NCI-H187 treated with DMSO at 0.1 percent for 48 hours (cell line): ENCODE measurements around the gene KDELR3.
A peak's percentile ranks its signal among the peaks of the same experiment; 100 is the strongest.

Experiments used
- DNase-seq: peaks from one replicate; lab custom pipeline; 2025; lab: John Stamatoyannopoulos, UW

The KDELR3 gene

DNA sequence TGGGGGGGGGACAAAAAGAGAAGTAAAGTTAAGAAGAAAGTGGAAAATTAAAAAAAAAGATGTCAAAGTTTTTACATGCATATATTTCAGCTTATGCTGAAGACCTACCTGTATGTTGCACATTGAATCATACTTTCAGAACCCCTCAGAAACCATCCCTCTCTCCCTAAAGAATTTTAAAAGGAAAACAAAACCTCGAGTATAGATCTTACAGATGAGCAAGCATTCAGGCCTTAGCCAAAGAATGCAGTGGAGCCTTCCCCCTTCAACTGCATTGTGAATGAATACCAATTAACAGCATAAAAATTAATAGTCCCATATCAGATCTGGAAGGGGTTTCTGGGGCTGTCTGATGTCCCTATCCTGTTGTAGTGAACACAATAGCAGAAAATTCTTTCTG lies 16.3 kb downstream of the KDELR3 start:
- DNase-seq = no peak

DNA sequence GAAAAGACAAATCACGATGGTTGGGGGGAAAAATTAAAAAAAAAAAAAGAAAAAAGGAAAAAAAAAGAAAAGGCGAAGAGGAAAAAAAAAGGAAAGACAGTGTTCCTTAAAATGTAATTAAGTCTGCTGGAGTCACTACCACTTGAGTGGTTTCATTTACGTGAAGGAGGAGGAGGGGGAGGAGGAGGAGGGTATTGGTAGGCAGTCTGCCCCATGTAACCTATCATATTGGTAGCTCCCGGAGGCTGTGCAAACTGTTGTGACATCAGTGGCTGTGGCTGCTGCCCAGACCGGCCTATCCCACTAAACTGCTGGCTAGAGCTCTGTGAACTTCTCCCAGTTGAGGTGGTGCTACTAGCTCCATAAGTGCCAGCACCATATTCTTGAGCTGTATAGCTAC lies 17.9 kb downstream of the KDELR3 start:
- DNase-seq = no peak

DNA sequence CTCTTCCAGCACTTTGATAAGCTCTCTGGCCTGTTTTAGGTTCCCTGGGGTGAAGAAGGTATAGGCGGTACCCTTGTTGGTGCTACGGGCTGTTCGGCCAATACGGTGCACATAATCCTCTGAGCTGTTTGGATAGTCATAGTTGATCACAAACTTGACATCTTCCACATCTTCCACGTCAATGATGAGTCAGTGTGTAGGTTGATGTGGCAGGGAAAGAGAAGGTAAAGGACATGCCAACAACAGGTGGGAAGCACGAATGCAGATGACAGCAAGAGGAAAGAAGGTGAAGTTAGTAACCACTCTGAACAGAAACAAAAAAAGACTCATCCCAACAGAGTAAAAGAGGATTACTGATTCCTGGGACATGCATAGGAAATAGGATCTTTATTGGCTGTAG lies 20.1 kb downstream of the KDELR3 start:
- DNase-seq = no peak

DNA sequence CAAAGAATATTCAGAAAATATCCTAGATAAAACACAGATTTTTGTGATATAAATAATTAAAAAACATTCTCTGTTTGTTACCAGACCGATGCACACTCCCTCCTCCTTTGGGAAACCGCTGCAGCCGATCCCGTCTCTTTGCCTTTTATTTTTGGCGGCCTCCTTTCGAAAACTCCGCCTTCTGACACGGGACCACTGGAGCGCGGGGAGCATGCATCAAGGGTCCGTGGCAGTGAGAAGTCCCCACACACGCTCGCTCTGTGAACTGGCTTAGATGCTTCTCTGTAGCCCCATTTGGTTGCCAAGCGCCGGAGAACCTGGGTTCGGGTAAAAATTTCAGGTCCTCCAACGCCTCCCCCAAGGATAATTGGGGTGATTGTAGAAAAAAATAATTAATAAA lies 21.2 kb downstream of the KDELR3 start:
- DNase-seq = no peak

DNA sequence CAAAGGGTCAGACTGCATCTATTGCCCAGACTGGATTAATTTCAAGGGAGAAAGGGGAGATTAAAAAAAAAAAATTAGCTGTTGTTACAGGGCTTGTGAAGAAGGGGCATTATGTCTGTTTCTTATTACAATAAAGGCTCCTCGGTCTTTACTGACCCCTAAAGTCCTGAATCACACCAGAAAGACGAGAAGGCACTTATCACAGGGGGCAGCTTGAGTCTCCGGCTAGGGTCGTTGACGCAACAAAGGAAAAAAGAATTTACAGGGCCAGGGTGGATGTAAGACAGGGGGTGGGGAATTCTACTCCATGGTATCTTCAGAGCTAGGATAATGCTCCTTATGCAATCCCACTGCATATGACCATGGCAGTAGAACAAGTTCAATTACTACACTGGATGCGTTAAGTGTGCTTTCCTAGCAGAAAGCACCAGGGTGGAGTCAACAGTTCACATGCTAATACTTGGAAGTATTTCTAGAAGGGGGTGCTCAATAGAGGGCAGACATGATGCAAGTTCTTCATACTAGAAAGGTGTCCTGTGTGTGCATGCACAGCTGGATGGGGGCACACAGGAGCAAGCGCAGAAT lies 21.8 kb downstream of the KDELR3 start:
- no peak for DNase-seq

DNA sequence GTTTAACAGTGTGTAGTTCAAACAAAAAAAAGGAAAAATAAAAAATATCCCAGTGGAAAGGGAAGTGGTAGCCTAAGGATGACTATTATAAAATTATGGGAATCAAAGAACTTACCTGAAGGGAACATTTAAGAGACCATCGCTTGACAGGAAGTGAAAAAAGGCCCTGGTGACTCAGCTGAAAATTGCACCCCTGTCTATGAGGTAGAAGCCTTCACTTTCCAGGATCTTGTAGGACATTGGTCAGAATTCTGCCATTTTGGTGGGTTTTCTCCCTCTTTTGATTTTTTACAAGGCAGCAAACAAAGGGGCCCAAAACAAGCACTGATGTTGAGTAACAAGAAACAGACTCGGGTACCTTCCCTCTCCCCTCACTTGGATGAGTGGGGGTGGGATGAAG lies 22.6 kb downstream of the KDELR3 start:
- no peak for DNase-seq

DNA sequence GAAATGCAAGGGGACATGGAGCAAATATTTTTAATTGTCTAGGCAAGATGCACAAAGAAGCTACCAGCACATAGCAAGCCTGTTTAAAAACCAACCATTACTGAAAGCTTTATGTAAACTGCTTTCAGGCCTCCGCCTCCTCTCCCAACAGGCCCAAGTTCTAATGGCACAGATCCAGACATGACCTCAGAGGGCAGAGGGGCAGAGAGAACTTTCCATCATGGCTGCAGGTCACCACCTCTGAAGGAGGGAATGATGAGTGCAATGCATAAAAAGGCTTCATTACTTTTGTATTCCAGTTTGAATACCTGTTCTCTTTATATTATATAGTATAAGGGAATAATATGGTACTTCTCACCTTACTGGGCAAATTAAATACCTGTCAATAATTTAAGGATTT lies 23.0 kb downstream of the KDELR3 start:
- no peak for DNase-seq

DNA sequence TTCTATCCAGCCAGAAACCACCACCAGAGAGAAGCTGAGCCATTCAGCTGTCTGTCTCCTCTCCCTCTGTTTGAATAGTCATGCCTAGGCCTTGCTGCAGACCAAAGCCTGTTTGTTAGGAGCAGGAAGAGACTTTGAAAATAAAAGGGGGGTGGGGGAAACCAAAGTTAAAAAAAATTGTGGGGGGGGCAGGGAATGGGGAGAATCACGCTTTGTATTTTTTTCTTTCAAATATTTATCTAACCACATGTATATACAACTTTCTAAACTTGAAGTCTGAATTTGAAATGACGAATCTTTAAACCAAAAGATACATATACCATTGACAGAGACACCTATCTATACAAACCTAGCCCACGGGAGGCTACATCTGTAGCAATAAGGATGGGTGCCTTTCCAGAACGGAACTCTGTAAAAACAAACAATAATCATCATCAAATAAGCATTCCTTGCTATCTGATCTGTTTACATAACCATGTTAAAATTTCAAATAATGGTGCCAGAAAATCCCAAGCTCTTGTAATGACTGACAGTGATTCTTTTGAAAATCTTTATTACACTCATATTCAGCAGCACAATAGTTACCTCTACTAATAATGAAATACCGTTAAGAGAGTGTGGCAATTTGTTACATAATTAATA lies 23.9 kb downstream of the KDELR3 start:
- no peak for DNase-seq

DNA sequence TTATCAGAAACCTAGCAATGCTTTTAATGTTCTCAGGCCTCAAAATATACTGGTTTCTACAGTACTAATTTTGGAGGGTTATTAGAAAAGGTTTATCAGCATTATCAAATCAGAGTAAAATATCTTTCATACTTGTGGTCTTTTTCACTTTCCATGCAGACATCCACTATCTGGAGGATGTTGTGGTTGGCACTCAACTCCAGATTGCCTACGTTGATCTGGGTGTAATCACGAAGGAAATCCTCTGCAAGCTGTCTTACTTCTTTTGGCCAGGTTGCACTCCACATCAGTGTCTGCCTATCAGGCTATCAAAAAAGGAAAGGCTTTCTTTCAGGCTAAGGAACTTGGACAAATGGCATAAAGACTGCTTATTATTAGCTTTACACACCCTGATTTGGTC lies 26.6 kb downstream of the KDELR3 start:
- DNase-seq = no peak

DNA sequence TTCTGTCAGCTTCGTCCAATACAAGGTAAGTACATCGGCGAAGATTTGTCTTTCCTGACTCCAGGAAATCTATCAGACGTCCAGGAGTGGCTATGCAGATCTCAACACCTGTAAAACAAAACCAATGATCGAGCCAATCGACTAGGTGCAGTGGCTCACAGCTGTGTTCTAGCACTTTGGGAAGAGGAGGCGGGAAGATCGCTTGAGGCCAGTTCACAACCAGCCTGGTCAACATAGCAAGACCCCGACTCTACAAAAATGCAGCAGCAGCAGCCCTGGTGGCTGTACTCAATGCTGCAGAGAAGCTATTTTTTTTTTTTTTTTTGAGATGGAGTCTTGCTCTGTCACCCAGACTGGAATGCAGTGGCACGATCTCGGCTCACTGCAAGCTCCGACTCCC lies 27.0 kb downstream of the KDELR3 start:
- no peak for DNase-seq

DNA sequence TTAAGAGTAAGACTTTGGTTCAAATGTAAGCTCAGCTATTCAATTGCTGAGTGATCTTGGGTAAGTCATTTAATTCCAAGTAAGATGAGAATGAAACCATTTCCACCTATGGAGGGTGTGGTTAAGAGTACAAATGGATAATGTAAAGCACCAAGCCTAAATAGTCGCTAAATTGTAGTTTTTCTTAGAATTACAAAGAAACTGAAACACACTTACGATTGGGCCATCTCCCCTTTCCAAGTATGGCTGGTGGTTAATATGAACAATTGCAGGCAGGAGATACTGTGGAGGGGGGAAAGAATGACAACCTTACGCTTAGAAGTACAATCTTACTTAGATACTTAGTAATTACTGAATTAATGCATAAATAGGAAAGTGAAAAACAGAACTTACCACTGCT lies 30.0 kb downstream of the KDELR3 start:
- DNase-seq = no peak

DNA sequence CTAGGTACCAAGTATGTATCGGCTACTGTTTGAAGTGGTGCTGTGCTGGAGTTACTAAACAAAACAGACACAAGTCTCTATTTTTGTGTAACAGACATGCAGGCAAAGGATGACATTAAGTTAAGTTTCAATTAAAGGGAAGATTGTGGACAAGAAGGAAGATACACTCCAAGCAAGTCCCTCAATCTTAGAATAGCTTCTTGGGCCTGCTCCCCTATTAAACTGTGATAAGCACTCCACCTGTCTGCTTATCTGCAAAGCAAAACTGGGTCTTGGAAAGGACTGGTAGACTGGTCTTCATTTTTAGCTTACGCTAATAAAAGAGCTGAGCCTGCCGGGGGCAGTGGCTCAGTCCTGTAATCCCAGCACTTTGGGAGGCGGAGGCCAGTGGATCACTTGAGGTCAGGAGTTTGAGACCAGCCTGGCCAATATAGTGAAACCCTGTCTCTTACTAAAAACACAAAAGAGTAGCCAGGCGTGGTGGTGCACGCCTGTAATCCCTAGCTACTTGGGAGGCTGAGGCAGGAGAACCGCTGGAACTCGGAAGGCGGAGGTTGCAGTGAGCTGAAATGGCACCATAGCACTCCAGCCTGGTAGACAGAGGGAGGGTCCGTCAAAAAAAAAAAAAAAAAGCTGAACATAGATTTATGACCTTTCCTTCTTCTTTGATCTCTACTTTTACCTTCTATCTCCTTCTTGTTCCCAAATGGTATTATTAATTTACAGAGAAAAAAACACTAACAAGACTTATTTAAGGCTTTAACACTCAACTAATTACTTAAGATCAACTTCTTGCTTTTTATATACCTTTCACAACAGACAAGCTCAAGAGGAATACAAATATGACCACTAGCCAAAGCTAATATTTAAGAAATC lies 34.1 kb downstream of the KDELR3 start:
- no peak for DNase-seq

DNA sequence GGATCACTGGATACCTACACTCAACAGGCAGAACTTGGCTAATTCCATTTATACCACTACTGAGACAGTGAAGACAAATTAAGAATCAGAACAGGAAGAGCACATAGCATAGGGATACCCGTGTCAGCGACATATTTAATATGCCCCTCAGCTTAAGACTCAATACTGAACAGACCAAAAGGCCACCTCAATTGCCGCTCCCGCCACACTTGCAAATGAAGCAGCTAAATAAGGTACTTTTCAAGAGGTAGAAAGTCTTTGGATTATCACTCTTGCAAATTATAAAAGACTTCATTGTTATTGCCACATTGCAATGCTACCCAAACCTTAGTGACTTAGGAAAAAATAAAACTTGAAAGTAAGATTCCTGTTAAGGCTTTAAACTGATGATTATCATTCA lies 35.1 kb downstream of the KDELR3 start:
- no peak for DNase-seq

DNA sequence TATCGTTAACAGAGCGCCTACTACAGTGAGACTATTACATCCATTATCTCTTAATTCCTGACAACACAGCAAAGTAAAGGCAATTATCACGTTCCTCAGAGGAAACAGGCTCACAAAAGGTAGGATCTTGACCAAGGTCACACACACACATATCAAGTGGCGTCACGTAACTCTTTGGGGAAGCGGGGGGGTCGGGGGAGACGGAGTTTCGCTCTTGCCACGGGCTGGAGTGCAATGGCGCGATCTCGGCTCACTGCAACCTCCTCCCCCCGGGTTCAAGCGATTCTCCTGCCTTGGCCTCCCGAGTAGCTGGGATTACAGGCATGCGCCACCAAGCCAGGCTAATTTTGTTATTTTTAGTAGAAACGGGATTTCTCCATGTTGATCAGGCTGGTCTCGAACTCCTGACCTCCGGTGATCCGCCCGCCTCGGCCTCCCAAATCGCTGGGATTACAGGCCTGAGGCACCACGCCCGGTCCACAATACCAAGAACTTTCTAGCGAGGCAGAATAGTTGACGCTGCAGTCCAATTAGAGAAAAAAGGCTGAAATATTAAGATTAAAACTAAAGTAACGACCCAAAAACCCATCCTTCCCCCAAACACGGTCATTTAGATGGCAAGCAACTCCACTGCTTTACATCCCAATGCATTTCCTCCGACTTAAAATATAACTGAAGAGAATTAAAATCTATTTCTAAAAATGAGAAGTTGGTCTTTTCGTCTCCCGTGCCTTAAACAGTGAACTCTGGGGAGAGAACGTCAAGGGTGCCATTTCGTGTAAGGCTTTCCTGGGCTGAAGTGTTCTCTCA lies 37.0 kb downstream of the KDELR3 start:
- DNase-seq = no peak

DNA sequence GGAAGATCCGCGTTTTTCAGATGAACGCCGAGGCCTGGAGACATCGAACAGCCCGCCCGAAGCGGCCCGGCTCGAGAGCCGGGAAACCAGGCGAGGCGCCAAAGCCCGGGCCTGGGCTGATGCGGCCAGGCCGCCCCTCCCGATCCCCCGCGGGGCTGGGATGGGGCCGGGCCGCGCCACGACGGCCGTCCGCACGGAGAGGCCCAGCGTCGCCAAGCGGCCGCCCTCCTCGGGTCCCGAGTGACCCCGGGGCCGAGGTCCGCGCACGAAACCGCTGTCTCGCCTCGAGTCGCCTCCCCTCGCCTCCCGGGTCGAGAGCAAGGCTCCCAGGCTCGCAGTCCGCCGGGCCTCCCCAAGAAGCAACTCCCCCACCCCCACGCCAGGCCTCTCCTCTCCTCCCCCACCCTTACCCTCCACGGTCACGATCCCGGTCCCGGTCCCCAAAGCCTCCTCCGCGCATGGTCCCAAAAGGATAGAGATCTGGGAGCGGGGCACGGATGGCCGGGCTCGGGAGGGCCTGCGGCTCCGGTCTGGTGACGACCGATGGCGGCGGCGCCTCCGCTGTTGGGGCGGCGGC lies 37.7 kb downstream of the KDELR3 start:
- no peak for DNase-seq

DNA sequence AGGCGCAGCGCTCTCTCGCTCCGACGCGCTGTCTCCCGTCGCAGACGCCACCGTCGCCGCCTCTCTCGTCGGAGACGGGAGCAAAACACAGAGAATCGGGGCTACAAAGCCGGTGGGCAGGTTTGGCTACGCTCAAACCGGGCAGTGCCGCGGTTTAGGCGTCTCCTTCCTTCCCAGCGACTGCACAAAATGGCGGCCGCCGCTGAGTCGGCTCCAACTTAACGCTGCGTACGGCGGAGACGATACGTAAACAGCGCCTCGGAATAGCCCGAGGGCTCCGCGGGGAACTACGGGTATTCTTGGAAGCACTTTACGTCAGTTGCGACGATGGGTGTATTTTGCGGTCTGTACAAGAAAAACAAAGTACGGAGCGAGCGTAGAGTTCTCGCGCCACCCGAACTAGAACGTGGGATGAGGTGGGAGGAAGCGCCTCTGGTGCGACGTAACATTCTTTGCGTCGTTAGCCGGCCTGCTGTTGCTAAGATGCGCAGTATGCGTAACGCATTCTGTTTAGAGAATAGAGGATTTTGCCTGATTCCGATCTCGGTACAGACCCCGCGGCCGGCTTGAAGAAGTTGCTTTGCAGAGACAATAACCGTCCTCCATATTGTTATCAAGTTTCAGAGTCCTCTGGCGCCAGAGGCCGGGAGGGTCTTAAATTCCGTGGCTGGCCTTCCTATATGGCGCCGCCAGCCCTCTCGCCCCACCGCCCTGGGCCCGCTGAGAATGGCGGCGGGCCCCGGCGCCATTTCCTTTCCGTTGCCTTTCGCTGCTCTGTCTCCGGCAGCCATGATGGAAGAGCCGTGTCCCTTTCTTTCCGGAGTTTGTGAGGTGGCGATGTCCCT lies 38.4 kb downstream of the KDELR3 start, which contains the start of gene DDX17:
DDX17 (minus strand) TSS at position 194 of the 845 bp plus-strand sequence.
- peak; percentile 73 for DNase-seq

DNA sequence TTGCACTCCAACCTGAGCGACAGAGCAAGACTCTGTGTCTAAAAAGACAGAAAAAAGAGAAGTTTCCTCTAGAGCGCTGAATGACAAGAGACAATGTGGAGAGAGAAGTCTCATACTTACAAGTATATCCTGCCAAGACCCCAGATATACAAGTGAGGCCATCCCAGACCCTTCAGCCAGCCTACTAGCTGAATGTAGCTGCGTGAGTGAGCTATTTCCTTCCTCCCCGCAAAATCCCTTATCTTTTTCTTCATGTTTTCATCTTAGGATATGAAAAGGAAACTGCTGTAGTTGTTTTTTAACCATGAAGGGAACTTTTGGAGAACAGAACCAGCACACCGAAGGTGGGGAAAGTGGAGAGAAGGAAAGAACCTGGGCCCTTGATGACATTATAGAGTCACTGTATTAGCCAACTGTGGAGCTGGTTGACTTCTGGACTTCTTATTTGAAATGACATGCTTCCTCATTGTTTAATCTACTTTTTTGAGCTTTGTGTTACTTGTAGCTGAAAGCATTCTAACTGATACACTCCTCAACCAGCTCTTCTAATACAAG lies 42.6 kb downstream of the KDELR3 start:
- no peak for DNase-seq

DNA sequence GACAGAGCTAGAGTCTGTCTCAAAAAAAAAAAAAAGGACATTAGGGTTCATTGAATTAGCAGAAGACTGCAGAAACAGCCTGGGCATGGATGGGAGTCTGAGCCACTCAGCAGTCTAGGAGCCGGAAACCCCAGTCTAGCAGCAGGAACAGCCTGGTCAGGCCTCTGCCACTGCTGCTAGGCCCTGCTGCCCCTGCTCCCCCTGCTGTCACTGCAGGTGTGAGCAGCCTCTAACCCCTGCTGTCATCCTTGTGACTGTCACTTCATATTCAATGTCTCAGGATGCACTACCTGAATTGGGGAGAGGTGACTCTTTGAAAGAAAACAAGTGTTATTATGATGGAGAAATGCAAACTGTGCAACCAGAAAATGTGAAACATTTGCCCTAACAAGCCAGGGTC lies 45.2 kb downstream of the KDELR3 start:
- DNase-seq = no peak

DNA sequence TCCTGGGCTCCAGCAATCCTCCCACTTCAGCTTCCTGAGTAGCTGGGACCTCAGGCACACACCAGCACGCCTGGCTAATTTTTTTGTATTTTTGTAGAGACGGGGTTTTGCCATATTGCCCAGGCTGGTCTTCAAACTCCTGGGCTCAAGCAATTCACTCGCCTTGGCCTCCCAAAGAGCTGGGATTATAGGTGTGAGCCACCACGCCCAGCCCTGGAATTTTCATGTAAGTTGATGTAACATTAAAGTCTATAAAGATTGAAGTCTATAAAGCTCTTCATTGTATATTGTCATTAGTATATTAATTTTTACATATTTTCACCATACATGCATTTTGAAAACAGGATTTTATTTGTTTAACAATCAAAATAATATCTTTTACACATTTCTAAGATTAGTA lies 50.7 kb downstream of the KDELR3 start:
- no peak for DNase-seq

DNA sequence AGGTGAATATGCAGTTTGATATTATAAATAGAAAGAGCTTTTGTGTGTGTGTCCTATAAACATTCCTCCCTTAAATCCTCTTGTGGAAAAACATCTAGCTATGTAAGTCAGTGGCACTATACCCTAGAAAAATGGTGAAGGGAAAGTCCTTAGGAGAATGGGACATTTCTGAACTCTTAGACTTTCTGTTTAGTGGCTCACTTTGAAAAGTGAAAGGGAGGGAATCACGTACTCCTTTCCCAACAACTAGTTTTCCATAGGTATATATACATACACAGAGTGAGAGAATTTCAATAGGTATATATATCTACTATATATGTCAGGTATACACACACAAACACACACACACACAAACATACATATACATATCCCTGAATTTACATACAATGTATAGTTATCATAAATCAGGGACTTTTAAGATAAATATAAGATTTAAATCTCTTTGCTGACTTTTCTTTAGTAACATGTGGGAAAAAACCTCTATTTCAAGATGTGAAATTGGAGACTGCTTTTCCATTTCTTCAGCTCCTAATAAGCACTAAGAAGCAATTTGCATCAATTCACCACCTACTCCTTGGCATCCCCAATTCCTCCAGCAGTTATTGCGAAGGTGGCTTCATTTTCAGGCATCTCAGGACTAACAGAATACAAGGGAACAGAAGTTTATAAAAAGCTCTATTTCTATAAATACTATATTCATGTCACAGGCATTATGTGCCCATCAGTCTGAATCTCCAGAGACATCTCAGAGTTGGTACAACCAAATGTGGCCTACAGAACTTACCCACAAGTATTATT lies 51.8 kb downstream of the KDELR3 start:
- DNase-seq = no peak
